Uterus (tissue), 2 donors: ENCODE measurements around the gene FAM163B.

Experiments
- POLR2A ChIP-seq, 2 donors: fragments of 450-650 bp; IDR thresholded peaks; one replicate each; pipeline ENCODE4 v1.6.1; 2016; ENCODE audit warnings: antibody characterized with exemption in 2 of 2, mild to moderate bottlenecking in 1 of 2, moderate library complexity in 1 of 2
- TF ChIP-seq, protein P1 (sequence below), 4 experiments: fragments of 200-600 bp in 2 of 4; fragments of 450-650 bp in 2 of 4; sonication (generic) in 2 of 4; IDR thresholded peaks; one replicate each; pipeline ENCODE4 v1.5.1; 2016 to 2019; ENCODE audit warnings: antibody characterized with exemption in 4 of 4, mild to moderate bottlenecking in 2 of 4, moderate library complexity in 1 of 4

DNA sequence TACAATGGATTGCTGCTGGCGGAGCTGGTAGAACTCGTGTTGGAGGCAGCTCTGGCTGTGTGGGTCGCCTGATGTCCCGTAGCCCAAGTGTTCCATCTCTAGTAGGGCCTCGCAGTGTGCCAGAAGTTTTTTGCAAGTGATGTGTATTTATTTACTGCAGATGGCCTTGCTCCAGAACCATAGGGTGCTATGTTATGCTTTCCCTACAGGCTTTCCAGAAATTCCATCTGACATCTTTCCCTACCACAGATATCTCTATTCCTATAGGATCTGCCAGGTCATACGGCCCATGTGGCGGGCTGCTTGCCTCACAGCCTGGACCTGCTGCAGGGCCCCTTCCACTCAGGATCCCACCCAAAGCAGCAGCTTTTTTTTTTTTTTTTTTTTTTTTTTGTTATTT, 57.7 kb downstream of the FAM163B start:
- TF ChIP-seq, protein P1, sequence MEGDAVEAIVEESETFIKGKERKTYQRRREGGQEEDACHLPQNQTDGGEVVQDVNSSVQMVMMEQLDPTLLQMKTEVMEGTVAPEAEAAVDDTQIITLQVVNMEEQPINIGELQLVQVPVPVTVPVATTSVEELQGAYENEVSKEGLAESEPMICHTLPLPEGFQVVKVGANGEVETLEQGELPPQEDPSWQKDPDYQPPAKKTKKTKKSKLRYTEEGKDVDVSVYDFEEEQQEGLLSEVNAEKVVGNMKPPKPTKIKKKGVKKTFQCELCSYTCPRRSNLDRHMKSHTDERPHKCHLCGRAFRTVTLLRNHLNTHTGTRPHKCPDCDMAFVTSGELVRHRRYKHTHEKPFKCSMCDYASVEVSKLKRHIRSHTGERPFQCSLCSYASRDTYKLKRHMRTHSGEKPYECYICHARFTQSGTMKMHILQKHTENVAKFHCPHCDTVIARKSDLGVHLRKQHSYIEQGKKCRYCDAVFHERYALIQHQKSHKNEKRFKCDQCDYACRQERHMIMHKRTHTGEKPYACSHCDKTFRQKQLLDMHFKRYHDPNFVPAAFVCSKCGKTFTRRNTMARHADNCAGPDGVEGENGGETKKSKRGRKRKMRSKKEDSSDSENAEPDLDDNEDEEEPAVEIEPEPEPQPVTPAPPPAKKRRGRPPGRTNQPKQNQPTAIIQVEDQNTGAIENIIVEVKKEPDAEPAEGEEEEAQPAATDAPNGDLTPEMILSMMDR (IDR thresholded peaks at IDR 0.05), result no peak
- TF ChIP-seq POLR2A (IDR thresholded peaks at IDR 0.05), result no peak
